GM12878 (cell line): ENCODE results near the gene FLT1. TPM values are rescaled to one million over a fixed set of nuclear protein-coding genes. Genes with fewer than 3 reads are reported as not detected.

Experiments
- ATF2 ChIP-seq: IDR thresholded peaks from 2 replicates; pipeline ENCODE4 v1.6.1; 2012; ENCODE audit warnings: low read length, inconsistent platforms
- DPF2 ChIP-seq: fragments of 450-650 bp; IDR thresholded peaks from 2 replicates; pipeline ENCODE4 v1.6.1; 2017; ENCODE audit warnings: mild to moderate bottlenecking
- ESRRA ChIP-seq: IDR thresholded peaks from 2 replicates; pipeline ENCODE4 v1.6.1; 2012; ENCODE audit warnings: mild to moderate bottlenecking, low read length, improper control_type of control experiment
- IRF4 ChIP-seq: IDR thresholded peaks from 2 replicates; pipeline ENCODE4 v1.6.1; 2011; ENCODE audit warnings: low read depth, low read length
- JUNB ChIP-seq: IDR thresholded peaks from 2 replicates; pipeline ENCODE4 v1.6.1; 2016; ENCODE audit warnings: antibody characterized with exemption, mild to moderate bottlenecking
- JUND ChIP-seq: IDR thresholded peaks from 2 replicates; pipeline ENCODE4 v1.6.1; 2012; ENCODE audit warnings: low read depth, mild to moderate bottlenecking, low read length, improper control_type of control experiment, moderate library complexity
- KAT2A ChIP-seq: conservative IDR thresholded peaks from 2 replicates; pipeline ENCODE4 v1.6.1; 2011; ENCODE audit warnings: low read depth, low read length; ENCODE audit not compliant: control insufficient read depth
- KDM1A ChIP-seq: fragments of 200-600 bp; sonication (generic); IDR thresholded peaks from 2 replicates; pipeline ENCODE4 v1.6.1; 2016; ENCODE audit warnings: borderline replicate concordance
- MEF2A ChIP-seq: IDR thresholded peaks from 2 replicates; pipeline ENCODE4 v1.6.1; 2011; ENCODE audit warnings: low read depth, mild to moderate bottlenecking, low read length, moderate library complexity; ENCODE audit not compliant: insufficient read depth
- MEF2B ChIP-seq: fragments of 450-650 bp; IDR thresholded peaks from 2 replicates; pipeline ENCODE4 v1.6.1; 2018; ENCODE audit warnings: mild to moderate bottlenecking, moderate library complexity; ENCODE audit not compliant: partially characterized antibody, poor library complexity, severe bottlenecking
- REST ChIP-seq: IDR thresholded peaks from 2 replicates; pipeline ENCODE4 v1.6.1; 2012; ENCODE audit warnings: mild to moderate bottlenecking, low read depth, low read length
- SPI1 ChIP-seq: IDR thresholded peaks from 2 replicates; pipeline ENCODE4 v1.6.1; 2011; ENCODE audit warnings: low read depth, mild to moderate bottlenecking, low read length, moderate library complexity, borderline replicate concordance; ENCODE audit not compliant: insufficient read depth
- SREBF1 ChIP-seq: IDR thresholded peaks from 2 replicates; pipeline ENCODE4 v1.6.1; 2012; ENCODE audit warnings: mild to moderate bottlenecking, low read length
- SRF ChIP-seq, 2 experiments: IDR thresholded peaks; 2 replicates each; pipeline ENCODE4 v1.6.1; 2011; ENCODE audit warnings: low read depth in 2 of 2, low read length in 2 of 2, mild to moderate bottlenecking in 1 of 2, moderate library complexity in 1 of 2
- STAT3 ChIP-seq: IDR thresholded peaks from 2 replicates; pipeline ENCODE4 v1.6.1; 2011; ENCODE audit warnings: low read depth, low read length, improper control_type of control experiment
- TARDBP ChIP-seq: IDR thresholded peaks from 2 replicates; pipeline ENCODE4 v1.6.1; 2016; ENCODE audit warnings: borderline replicate concordance
- polyA plus RNA-seq, 11 experiments: library from polyadenylated mRNA; depleted of rRNA in 4 of 11; unstranded in 6 of 11; stranded (reverse) in 5 of 11; fragments of >200 nt; fragmentation: Nextera tagmentation in 4 of 11; fragmentation: Illumina TruSeq in 1 of 11; extraction: Ambion mirVana in 4 of 11; extraction: Trizol in 1 of 11; gene quantifications; 1 replicate in 1 of 11; 2 replicates in 10 of 11; pipeline versions ENCODE4 v1.2.1 to v1.2.3, GENCODE V29; 2011 to 2016; ENCODE audit warnings: inconsistent platforms in 2 of 11, missing spikeins in 2 of 11, low read depth in 1 of 11
- total RNA-seq, 4 experiments: library from RNA; depleted of rRNA in 3 of 4; stranded (reverse); fragments of >200 nt in 3 of 4; fragmentation: Illumina TruSeq in 1 of 4; extraction: Trizol in 1 of 4; gene quantifications; 2 replicates each; pipeline versions ENCODE4 v1.2.1 to v1.2.3, GENCODE V29; 2013 to 2021
- TF ChIP-seq, protein P1 (sequence below): fragments of 450-650 bp; IDR thresholded peaks from 2 replicates; pipeline ENCODE4 v1.6.1; 2017; ENCODE audit warnings: mild to moderate bottlenecking
- TF ChIP-seq, protein P2 (sequence below): fragments of 450-650 bp; IDR thresholded peaks from 2 replicates; pipeline ENCODE4 v1.6.1; 2017; ENCODE audit warnings: antibody characterized with exemption, mild to moderate bottlenecking, moderate library complexity
- TF ChIP-seq, protein P3 (sequence below): fragments of 450-650 bp; IDR thresholded peaks from 2 replicates; pipeline ENCODE4 v1.6.1; 2017; ENCODE audit warnings: low read depth, mild to moderate bottlenecking, moderate library complexity

The FLT1 gene
- total and polyA plus RNA-seq, 10 of the 15 experiments (the other 5 are each of a cell fraction or from before 2014, with no cell fraction given): 0.55 to 5.6 (median 0.84) TPM

DNA sequence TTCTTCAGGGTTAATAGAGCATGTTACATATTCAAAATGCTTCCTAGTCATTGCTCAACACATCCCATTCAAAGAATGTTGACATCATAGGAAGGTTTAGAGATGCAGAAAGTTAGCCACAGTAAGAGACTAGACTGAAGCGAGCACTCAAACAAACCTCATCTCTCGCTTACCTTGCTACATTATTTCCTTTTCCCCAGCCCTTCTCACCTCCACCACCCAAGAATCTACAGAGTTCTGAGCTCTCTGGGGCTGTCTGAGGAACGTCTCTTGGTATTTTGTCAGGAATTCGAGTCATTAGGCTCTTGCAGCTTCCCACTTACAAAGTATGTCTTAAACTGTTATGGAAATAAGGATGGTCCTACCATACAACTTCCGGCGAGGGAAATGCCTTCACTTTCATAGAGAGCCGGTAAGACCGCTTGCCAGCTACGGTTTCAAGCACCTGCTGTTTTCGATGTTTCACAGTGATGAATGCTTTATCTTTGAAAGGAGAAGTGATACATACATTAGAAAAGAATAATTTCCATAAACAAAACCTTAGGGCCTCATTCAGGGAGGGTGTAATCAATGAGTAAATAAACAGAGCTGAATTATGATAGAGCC is 65.1 kb downstream of the FLT1 start (continued):
- TF ChIP-seq REST: no peak
- TF ChIP-seq, protein P1, sequence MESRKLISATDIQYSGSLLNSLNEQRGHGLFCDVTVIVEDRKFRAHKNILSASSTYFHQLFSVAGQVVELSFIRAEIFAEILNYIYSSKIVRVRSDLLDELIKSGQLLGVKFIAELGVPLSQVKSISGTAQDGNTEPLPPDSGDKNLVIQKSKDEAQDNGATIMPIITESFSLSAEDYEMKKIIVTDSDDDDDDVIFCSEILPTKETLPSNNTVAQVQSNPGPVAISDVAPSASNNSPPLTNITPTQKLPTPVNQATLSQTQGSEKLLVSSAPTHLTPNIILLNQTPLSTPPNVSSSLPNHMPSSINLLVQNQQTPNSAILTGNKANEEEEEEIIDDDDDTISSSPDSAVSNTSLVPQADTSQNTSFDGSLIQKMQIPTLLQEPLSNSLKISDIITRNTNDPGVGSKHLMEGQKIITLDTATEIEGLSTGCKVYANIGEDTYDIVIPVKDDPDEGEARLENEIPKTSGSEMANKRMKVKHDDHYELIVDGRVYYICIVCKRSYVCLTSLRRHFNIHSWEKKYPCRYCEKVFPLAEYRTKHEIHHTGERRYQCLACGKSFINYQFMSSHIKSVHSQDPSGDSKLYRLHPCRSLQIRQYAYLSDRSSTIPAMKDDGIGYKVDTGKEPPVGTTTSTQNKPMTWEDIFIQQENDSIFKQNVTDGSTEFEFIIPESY: no peak
- TF ChIP-seq TARDBP: no peak
- peak; percentile 81 for TF ChIP-seq DPF2
- no peak for TF ChIP-seq JUND
- TF ChIP-seq SREBF1: 0 out of 2 replicates have a peak, but pooled peaks have one; percentile 13
- TF ChIP-seq SRF (IDR thresholded peaks at IDR 0.05; ENCODE audit: low read depth in 2 of 2, low read length in 2 of 2): 0 out of 4 replicates have a peak, but pooled peaks of 1 of the 2 experiments have one; percentile 6
- peak; percentile 82 for TF ChIP-seq ATF2
- TF ChIP-seq, protein P2, sequence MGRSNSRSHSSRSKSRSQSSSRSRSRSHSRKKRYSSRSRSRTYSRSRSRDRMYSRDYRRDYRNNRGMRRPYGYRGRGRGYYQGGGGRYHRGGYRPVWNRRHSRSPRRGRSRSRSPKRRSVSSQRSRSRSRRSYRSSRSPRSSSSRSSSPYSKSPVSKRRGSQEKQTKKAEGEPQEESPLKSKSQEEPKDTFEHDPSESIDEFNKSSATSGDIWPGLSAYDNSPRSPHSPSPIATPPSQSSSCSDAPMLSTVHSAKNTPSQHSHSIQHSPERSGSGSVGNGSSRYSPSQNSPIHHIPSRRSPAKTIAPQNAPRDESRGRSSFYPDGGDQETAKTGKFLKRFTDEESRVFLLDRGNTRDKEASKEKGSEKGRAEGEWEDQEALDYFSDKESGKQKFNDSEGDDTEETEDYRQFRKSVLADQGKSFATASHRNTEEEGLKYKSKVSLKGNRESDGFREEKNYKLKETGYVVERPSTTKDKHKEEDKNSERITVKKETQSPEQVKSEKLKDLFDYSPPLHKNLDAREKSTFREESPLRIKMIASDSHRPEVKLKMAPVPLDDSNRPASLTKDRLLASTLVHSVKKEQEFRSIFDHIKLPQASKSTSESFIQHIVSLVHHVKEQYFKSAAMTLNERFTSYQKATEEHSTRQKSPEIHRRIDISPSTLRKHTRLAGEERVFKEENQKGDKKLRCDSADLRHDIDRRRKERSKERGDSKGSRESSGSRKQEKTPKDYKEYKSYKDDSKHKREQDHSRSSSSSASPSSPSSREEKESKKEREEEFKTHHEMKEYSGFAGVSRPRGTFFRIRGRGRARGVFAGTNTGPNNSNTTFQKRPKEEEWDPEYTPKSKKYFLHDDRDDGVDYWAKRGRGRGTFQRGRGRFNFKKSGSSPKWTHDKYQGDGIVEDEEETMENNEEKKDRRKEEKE: no peak
- TF ChIP-seq JUNB: peak; percentile 34; the same call in 1 of the 2 replicates
- TF ChIP-seq MEF2B: peak; percentile 9
- TF ChIP-seq, protein P3, sequence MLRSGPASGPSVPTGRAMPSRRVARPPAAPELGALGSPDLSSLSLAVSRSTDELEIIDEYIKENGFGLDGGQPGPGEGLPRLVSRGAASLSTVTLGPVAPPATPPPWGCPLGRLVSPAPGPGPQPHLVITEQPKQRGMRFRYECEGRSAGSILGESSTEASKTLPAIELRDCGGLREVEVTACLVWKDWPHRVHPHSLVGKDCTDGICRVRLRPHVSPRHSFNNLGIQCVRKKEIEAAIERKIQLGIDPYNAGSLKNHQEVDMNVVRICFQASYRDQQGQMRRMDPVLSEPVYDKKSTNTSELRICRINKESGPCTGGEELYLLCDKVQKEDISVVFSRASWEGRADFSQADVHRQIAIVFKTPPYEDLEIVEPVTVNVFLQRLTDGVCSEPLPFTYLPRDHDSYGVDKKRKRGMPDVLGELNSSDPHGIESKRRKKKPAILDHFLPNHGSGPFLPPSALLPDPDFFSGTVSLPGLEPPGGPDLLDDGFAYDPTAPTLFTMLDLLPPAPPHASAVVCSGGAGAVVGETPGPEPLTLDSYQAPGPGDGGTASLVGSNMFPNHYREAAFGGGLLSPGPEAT: peak; percentile 79
- no peak for TF ChIP-seq KDM1A
- TF ChIP-seq MEF2A: 0 out of 2 replicates have a peak, but pooled peaks have one; percentile 10
- peak; percentile 92 for TF ChIP-seq SPI1
- TF ChIP-seq STAT3: 0 out of 2 replicates have a peak, but pooled peaks have one; percentile 14
- no peak for TF ChIP-seq ESRRA
- TF ChIP-seq IRF4: no peak
- TF ChIP-seq KAT2A: no peak
